ENCODE results near the gene OLA1.

The OLA1 gene

GRCh38 chr2:174035981-174036742 lies 212.2 kb downstream of the OLA1 start:
- DNase-seq = no peak

GRCh38 chr2:174035117-174035635 lies 213.2 kb downstream of the OLA1 start:
- DNase-seq = no peak

GRCh38 chr2:174033163-174033550 lies 215.2 kb downstream of the OLA1 start:
- DNase-seq = no peak

GRCh38 chr2:174031226-174031625 lies 217.1 kb downstream of the OLA1 start:
- no peak for DNase-seq

- DNase-seq = no peak
Measured at GRCh38 chr2:174028935-174029334, 219.4 kb downstream of the OLA1 start.

DNA sequence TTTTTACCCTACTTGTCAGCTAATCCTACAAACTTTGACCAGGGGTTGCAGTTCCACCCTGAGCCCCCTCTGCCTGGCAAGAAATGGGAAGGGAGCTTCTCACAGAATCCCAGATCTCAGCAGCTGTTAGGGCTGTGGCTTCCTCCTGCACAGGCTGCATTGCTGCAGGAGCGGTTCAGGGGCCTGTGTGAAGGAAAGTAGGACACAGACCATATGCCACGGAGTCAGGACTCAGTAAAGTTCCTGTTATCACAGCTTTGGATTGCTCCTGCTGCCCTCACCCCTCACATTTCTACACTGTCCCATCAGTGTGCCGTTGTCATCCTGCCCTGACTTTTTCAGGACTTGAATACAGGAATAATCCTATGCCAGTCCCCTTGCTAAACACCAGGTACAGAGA lies 220.4 kb downstream of the OLA1 start:
- no peak for DNase-seq

- DNase-seq = no peak
Measured at GRCh38 chr2:174026122-174026845, 222.0 kb downstream of the OLA1 start.

DNA sequence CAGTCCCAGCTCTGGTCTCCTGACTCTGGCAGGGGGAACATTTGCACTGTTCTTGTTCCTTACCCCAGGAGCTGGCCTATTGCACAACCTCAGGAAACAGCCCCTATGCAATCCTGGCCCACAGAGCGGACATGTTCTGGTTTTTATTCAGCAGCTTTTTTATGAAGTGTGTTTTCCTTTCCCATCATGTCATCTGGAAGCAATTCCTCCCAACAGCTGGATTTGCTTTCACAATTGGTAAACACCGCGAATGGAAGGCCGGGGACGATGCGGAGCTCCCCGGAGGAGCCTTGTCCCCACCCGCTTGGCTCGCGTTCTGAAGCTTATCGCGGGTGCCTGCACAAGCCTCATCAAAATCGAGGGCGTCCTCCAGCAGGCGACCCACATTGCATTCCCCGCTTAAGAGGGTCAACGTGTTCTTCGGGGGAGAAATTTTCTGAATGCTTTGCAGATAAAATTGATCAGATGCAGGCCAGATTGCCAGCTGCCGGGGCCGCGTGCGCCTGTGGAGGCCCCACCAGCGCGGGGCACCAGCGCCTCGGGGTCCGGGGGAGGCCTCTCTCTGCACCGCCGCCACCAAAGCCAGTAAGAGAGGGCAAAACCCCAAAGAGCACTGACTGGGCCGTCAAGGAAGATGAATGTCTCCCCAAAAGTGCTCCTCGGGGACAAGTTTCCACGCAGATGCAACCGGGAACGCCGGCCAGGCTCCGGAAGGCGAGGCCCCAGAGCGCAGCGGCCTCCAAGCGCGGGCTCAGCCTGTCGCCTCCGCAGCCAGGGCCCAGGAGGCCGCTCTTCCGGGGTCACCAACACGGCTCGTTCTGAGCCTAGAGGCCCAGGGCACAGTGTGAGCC lies 222.8 kb downstream of the OLA1 start:
- peak in 7 of 56 donors; percentile 3 to 43 (median 11) for DNase-seq

DNA sequence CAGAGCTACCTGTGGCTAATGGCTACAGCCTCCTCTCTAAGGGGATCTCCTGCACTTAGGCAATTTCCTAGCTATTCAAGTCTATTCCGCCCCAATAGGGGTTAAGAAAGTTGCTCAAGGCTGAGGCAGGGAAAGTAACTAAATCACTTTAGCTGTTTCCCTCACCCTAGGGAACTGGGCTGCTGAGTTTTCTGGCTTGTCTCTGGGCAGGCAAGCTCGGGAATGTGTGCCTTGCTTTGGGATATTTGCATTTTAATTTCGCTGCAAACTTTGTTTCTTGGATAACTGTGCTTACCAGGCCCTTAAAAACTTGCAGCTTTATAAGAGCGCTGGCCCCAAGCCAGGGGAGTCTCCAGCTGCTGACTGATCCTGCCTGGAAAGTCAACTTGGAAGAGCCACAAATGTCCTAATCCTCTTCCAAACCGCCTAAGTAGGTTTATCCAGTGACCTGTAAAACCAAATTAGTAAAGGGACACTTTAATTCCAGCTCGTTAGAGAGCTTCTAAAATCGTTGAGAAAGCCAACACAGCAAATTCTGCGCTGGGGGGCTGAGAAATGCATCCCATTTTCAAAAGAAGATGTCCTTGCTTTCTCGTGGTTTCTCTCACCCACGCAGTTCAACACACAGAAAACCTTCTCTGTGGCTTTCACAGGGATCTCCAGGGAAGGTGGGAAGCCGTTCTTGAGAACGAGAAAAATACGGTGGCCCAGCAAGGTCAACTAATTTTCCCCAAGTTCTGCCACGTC lies 223.6 kb downstream of the OLA1 start:
- DNase-seq = peak in 8 of 56 donors; percentile 8 to 34 (median 14)

- peak in 4 of 56 donors; percentile 5 to 11 (median 8) for DNase-seq
Measured at GRCh38 chr2:174023591-174024523, 224.5 kb downstream of the OLA1 start.

Data from amygdala (tissue), 56 donors.